DND-41 (cell line): Measurements from ENCODE around the gene CDK15.

Experiments used
- CTCF ChIP-seq: IDR thresholded peaks from 2 replicates; pipeline ENCODE4 v1.5.1; 2012; ENCODE audit warnings: borderline replicate concordance, low read length, moderate library complexity, mild to moderate bottlenecking; ENCODE audit not compliant: poor library complexity, severe bottlenecking; ENCODE audit errors: extremely low read depth
- EZH2 ChIP-seq: IDR thresholded peaks from 3 replicates; pipeline ENCODE4 v1.6.1; 2012; ENCODE audit warnings: borderline replicate concordance, low read depth, mild to moderate bottlenecking, moderate library complexity, low read length, inconsistent platforms; ENCODE audit not compliant: severe bottlenecking

GRCh38 chr2:201891676-201892075 is 85.3 kb downstream of the CDK15 start:
- TF ChIP-seq EZH2: no peak
- TF ChIP-seq CTCF: no peak
